HG02588 (cell line): ENCODE data around the gene EXOC4.

Source experiments
- ATAC-seq: cut with Tn5 transposase; IDR thresholded peaks from one replicate; pipeline ENCODE4 v1.9.1; 2021; ENCODE audit warnings: mild to moderate bottlenecking, moderate library complexity; ENCODE audit not compliant: unreplicated experiment

The EXOC4 gene

DNA sequence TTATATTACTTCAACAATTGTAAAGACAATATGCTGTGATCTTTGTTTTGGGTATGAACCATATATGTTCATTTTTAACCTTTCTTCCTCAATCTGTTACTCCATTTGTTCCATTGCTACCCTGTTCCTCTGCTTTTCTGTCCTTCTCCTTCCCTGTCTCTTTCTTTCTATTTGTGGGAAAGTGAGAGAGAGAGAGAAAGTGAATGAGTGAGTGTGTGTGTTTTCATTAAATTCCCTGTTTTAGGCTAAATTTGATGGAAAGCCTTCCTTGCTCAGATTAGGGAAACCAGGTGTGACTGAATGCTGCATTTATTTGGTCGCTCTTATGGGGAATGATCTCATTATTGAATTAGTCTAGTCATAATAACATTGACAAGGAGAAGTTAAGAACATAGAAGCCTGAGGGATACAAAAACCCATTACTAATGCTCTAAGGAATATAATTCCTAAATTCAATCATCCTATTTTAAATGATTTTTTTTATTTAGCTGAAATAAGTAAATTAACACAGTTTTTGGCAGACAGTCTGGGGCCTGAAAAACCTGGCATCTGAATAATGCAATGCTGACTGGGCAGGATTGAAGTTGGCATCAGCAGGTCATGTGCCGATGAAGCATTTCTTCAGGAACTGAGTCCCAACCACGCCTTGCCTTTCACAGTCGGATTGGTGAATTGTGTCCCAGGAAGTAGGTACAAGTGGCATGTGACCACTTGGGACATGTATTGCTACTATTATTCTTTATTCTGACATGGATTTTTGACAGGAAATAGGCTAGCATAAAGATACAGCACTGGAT is 756.6 kb downstream of the EXOC4 start:
- no peak for ATAC-seq

DNA sequence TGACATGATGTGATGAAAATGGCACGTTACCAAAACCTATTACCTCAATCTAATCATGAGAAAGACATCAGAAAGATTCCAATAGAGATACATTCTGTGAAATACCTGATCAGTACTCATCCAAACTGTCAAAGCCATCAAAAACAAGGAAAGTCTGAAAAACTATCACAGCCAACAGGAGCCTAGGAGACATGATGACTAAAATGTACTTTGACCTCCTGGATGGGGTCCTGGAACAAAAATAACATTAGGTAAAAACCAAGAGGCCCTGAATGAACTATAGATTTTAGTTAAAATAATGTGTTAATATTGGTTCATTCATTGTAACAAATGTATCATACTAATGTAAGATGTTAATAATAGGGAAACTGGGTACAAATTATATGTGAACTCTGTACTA is 760.4 kb downstream of the EXOC4 start:
- ATAC-seq: no peak

GRCh38 chr7:134014935-134015334 is 762.1 kb downstream of the EXOC4 start:
- ATAC-seq: no peak

DNA sequence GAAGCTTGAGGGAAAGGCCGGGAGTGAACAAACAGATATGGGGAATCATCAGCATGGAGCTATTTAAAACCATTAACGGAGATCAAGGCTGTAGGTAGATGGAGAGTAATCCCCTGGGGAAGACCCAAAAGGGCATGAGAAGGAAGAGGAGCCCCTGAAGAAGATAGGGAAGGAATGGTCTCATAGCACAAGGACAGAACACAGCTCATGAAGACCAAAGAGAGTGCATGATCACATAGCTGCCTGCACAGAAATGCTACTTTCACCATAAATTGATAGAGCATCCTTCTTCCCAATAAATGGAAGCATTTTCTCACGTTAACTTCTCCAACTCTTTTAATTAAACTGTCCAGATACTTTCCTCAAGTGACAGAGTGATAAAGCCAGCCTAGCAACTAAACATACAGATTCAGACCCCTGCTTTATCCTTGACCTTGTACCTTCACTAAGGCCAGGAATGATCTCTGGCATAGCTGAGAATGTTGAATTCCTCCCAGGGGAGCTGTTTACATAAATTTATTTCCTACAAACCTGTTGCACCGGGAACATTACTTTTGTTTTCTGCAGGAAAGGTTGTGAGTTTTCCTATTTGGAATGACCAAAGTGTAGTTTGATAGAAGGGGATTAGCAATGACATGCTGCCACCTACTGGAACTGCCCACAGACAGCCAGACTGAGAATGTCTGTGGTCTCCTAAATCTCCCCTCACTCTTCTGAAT is 763.5 kb downstream of the EXOC4 start:
- ATAC-seq: no peak

GRCh38 chr7:134016942-134017303 is 764.0 kb downstream of the EXOC4 start:
- no peak for ATAC-seq

- ATAC-seq: no peak
Measured at GRCh38 chr7:134018306-134018705, 765.4 kb downstream of the EXOC4 start.

GRCh38 chr7:134019251-134019650 is 766.4 kb downstream of the EXOC4 start:
- ATAC-seq: no peak

- ATAC-seq: no peak
Measured at GRCh38 chr7:134021836-134022235, 769.0 kb downstream of the EXOC4 start.

DNA sequence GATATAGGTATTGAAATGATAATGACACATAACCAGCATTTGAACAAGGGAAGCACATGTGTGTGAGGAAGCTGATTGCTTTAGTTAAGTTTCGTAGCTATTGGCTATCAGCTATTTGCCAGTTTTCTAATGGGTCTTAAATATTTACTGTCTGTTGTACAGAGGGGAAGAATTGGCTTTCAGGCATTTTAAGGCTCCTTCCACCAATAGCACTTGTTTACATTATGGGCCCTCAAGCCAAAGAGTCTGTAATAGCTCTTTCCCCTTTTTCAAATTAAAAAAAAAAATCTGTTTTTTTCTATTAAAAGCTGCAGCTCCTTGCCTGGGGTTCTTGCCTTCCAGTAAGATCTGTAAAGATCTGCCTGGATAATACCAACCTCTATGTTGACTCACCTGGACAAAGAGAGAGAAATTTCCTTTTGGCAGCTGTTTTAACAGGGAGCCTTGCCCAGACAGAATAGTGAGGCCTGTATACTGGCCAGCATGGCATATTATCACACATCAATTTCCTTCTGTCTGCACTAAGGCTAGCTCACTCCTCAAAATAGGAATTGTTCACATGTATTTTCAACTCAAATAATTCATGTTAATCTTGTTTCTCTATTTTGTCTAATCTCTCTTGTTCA is 769.5 kb downstream of the EXOC4 start:
- no peak for ATAC-seq

- ATAC-seq: no peak
Measured at GRCh38 chr7:134024739-134025138, 771.9 kb downstream of the EXOC4 start.

GRCh38 chr7:134028853-134029252 is 776.0 kb downstream of the EXOC4 start:
- ATAC-seq: no peak

- ATAC-seq: no peak
Measured at GRCh38 chr7:134029743-134030142, 776.9 kb downstream of the EXOC4 start.

DNA sequence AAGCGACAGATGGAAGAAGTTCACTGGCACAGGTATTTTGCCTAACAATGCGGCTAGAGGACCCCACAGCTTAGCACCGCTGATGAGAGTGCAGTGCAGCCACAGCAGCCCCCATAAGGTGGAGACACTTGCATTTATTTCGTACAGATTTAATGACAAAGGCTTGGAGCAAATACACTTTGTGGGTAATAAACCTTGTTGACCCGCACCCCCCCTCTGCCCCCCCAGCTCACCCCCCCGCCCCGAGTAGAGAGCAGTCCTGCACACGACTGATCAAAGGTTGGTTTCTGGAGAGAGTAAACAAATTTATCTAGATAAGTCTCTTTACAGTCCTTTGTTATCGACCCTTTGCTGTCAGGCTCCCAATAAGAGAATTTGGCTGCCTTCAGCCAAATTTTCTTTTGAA is 777.6 kb downstream of the EXOC4 start:
- ATAC-seq: no peak

GRCh38 chr7:134031835-134032617 is 779.1 kb downstream of the EXOC4 start:
- no peak for ATAC-seq

- no peak for ATAC-seq
Measured at GRCh38 chr7:134034652-134035051, 781.8 kb downstream of the EXOC4 start.

- no peak for ATAC-seq
Measured at GRCh38 chr7:134037991-134038390, 785.1 kb downstream of the EXOC4 start.

DNA sequence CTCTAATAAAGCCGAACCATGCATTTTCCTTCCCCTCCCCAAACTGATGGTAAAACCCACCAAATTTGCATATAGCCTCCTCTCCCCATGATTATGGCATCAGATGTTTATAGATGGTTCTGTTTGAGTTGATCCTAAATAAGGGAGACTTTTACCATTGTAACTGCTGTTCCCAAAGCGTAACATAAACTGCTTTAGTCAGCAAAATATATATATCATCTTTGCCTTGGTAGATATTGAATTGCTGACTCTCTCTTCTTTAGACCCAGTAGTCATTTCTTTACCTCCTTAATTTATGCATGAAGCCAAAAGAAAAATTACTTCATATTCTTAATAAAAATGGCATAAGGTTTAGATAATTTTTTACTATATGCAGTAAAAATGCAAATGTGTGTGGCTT is 788.1 kb downstream of the EXOC4 start:
- no peak for ATAC-seq

DNA sequence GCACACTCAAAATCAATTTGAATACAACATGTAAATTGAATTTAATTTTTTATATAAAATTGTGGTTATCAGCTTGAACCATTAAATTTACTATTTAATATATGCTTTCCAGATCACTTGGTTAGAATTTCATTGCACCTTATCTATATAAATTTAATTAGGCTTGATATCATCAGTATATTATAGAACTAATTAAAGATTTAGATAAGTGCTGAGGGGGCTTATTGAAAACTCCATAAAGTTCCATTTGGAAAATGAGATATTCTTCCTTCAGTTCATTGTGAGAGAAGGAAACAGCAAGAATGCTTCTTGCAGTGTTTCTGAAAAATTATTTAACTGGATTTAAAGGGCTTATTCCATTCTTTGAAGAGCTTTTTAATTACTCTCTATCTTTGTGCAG is 788.6 kb downstream of the EXOC4 start:
- ATAC-seq: no peak

DNA sequence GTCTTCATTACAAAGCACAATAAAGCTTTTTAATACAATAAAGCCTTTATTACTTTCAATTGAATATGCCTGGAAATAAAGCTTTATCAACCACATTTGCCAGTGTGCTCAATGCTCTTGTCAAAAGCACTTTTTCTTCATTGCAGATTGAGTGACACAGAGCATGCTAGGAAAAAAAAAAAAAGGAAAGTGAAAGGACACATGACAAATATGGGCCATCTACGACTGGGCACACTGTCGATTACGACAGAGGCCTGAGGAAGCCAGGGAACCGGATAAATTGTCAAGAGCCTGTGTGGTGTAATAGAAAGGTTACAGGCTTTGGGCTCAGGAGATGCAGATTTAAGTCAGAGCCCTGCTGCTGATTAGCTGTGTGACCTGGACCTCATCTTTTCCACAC is 789.4 kb downstream of the EXOC4 start:
- no peak for ATAC-seq

DNA sequence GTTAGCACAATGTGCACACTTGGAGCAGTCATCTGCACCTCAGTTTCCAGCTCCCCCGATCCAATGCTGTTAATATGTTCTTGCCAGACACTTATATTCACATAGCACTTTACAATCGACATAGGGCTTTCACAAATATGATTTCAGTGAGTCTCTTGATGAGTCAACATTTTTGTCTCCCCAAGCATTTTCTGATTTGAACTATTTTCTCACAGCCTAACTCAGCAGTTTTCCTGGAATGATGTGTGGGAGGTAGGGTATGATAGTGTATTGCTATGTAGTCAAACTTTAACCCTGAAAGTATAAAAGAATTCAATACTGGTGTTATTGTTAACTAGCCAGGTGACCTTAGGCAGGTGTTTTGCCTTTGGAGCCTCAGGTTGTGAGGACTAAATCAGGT is 791.8 kb downstream of the EXOC4 start:
- no peak for ATAC-seq

- no peak for ATAC-seq
Measured at GRCh38 chr7:134045716-134046115, 792.8 kb downstream of the EXOC4 start.
